Measurements from ENCODE around the gene KCNK7.

The KCNK7 gene

DNA sequence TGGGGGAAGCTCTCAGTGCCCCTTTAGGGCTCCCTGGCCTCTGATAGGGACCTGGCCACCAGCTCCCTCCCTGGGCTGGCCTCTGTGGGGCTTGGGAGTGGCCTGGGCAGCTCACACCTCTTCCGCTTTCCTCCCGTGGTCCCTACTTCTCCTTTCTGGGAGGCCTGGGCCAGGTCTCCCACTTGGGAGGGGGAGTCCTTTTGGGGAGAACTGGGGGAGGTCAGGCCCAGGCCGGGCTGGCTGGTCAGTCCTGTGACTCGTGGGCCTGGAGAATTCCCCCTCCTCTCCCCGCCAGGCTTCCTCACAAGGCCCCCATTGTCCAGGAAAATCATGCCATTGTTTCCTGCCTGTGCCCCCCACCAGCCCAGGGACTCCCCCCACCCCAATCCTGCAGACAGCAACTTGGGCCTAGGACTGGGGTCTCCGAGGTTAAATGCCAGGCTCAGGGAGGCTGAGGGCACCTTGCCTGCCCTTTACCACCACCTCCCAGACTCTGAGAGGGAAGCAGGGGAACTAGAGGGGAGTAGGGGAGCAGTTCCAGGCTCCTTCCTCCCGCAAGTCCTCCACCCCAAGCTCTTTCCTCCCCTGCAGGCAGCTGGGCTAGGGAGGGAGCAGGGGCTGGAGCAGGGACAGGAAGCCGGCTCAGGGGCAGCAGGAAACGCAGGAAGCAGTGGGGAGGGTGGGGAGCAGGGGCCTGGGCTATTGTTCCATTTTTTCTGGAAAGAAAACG, 15.6 kb upstream of the KCNK7 start:
- DNase-seq (ENCODE audit: low spot score) = no peak

DNA sequence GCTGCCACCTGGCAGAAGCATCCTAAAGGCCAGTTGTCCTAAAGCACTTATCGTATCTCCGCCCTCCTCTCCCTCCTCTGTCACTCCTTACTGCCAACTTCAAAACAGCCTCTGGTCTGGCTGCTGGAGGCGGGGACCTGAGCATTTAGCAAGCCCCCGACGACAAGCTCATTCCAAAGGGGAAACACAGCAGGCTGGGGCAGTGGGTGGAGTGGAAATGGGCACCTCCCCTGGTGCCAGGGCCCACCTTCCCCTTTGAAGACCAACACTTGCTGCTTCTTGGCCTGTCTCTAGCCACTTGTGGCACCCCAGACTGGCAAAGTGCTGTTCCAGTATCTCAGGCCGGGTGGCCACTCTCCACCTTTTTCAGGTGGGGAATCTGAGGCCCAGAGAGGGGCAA, 14.8 kb upstream of the KCNK7 start:
- no peak for DNase-seq (ENCODE audit: low spot score)

DNA sequence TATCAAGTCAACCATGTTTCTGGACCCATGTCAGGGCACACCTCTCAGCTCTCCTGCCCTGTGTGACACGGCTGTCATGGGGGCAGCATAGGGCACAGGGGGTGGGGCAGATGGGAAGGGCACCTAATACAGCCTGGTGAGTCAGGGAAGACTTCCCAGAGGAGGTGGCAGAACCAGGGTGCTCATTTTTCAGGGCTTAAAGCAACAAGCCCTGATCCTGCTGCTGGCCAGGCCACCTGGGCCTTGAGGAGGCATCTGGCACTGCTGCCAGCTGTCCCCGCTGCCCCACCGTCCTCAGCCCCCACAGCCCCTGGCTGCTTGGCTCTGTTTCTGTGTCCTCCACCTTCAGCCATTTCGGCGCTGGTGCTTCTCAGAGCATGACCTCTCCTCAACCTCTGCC, 14.1 kb upstream of the KCNK7 start:
- DNase-seq (ENCODE audit: low spot score) = no peak

DNA sequence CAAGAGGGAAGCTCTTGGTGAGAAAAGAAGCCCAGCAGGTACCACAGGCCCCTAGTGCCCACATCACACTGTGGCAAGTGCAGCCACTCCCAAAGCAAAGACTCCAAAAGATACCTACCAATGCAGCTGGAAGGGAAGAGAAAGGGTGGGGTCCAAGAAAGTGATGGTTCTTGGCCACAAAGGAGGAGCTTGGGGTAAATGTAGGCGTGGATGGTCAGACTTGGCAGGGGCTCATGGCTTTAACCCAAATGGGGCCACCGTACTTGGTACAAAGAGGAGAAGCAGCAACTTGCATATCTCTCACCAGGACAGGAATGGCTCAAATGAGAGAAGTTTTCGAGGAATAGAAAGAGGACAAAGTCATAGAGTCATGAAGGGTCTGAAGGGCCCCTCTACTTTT, 13.6 kb upstream of the KCNK7 start:
- no peak for DNase-seq (ENCODE audit: low spot score)

DNA sequence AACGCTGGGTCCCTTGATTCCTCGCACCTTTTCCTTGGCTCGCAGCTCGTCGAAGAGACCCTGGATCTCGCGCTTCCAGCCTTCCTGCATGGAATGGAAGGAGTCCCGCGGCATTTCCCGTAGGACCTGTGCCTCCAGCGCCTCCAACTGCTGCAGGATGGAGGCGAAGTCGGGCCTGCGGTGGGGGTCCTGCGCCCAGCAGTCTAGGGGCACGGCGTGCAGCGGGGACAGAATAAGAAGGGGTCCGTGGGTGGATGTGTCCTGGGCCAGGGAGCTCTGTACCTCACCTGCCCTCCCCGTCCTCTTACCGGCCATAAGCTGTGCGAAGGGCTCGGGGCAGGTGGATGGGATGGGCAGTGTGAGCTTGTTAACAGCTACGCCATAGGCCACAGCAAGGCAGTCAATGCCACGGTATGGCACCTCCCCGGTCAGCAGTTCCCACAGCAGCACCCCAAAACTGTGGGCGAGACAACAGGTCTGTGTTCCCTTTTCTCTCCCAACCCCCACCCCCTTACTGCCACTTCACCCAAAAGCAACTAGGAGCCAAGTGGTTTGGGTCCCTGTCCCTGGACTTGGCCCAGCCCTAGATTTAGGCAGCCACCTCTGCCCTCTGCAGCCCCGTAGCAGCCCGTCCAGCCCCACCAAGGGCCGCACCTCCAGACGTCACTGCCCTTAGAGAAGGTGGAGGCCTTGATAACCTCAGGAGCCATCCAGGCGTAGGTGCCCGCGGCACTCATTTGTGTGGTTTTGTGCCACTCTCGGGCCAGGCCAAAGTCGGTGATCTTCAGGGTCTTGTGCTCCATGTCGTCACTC, 12.2 kb upstream of the KCNK7 start:
- no peak for DNase-seq (ENCODE audit: low spot score)

DNA sequence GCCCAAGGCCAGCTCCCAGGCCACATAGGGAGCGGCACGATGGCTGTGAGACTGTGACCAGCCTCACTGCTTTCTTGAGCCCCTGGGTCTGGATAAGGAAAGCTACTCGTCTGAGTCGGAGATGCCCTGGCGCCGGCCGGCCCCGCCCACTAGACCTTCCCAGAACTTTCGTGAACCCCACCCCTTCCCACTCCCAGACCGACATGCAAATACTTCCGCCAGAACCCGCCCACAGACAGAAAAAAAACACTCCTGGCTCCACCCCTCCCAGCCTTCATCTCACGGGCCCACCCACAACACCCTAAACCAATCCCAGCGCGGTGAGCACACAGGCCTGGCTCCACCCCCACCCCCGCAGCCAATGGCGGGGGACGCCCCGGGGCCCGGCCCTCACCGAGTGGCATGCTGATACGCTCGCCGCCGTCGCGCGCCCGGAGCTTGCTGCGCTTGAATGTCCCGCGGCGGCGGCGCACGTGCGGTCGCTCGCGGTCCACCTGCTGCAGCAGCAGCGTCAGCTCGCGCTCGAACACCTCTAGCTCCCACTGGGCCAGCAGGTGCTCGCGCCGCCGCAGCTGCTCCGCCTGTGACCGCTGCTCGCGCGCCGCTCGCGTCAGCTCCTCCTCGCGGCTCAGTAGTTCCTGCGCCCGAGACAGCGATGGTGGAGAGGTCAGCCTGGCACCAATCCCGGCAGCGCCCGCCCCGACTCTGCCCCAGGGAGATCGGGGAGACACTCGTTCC, 11.4 kb upstream of the KCNK7 start:
- peak; percentile 98 for DNase-seq (ENCODE audit: low spot score)

DNA sequence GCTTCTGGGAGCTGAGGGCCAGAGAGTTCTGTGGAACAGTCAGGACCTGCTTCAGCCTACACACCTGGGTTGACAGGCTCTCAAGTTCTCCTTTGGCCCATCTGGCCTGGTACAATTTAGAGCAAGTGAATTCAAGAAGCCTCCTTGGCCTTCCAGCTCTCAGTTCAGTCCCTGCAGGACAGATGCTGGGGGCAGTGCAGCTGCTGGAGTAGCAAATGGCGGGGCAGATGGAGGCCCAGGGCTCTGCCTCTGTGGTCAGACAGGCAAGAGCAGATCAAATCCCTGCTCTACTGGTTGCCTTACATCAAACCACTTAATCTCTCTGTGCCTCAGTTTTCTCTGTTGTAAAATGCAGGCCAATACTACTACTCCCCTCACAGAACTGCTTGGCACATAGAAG, 8.7 kb upstream of the KCNK7 start:
- no peak for DNase-seq (ENCODE audit: low spot score)

DNA sequence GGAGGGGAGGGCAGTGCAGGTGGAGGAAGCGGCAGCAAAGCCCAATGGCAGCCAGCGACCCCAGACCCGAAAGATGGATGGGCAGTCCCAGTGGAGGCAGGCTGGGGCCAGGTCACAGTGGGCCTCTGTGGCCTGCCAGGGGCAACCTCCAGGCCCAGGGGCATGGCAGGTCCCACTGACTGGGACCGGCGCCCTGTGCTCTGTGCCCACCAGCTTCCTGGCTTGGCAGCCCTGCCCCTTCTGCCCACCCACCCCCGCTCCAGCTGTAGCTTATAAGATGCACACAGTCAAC, 4.3 kb upstream of the KCNK7 start:
- no peak for DNase-seq (ENCODE audit: low spot score)

DNA sequence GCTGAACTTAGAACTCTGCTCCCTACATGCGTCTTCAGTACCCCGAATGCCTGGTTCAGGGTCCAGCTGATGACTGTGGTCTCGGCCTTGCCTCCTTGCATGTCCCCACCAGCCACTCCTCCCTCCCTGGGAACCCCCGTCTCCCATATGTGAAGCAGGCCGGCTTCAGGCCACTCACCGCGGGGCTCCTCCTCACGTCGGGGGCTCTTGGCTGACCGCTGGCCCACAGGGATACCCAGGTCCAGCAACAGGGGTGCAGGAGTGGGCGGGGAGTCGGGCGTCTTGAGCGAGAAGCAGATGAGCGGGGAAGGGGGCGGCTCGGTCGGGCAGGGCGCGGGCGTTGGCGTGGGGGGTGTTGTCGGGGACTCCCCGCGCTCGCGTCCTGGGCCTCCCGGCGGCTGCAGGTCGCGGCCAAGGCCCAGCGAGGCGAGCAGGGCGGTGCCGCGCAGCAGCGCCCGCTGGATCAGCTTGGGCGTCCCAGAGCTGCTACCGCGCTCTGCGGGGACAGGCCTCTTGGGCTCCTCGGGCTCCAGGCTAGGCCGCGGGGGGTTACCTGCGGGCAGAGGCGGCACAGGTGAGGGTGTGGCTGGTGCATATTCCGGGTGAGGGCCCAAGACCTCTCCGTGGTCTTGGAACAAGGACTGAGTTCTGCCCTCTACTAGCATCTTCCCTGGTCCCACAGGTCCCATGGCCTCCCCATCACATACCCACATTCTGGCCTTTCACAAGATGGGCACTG, 3.8 kb upstream of the KCNK7 start:
- DNase-seq (ENCODE audit: low spot score) = no peak

DNA sequence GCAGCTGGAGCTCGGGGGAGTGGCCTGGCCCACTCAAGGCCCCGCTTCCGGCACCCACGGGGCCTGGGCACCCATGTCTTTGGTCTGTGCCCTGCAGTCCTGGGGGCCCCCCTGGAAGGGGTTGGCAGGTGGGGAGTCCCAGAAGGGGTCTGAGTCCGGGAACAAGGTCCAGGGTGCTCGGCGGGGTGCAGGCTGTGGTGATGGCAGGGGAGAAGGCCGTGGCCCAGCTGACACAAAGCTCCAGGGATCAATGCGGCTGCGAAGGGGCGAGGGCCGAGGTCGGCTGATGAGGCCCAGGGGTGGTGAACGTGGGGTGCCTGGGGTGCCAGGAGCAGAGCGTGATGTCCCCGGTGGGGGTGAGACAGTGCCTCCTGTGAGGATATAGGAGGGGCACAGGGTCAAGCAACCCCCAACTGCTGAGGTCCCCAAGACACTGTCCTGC, 2.7 kb upstream of the KCNK7 start:
- no peak for DNase-seq (ENCODE audit: low spot score)

DNA sequence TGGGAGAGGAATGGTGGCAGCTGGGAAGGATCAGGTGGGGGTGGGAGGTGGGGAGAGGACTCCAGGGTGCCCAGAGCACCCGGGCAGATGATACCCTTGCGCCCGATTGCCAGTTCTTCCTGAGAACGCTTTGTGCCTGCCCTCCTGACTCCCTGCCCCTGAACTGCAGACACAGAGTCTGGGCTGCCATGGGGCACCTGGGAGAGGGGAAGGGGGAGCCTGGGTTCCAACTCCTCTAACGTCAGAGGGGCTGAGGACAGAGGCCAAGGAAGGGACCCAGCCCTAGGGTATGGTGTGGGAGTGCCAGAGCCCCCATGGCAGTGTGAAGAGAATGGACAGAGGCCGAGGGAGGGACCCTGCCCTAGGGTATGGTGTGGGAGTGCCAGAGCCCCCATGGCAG, 920 bp upstream of the KCNK7 start:
- no peak for DNase-seq (ENCODE audit: low spot score)

DNA sequence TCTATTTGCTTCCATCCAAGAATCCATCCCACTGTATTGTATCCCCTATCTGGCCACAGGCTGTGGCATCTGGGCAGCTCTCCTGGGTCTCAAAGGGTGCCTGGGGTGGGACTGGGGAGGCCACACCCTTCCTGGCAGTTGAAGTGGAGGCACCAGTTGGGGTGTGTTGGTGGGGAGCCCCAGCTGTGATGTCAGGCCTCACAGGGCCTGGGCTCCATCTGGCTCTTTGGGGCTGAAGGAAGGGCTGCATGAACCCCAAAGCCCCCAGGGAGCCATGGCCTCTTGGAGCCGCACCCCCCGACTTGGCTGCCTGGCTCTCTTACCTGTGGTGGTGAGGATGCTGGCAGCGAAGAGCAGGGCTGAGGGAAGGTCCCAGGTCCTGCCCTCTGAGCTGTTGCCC, 469 bp downstream of the KCNK7 start:
- DNase-seq (ENCODE audit: low spot score) = no peak

DNA sequence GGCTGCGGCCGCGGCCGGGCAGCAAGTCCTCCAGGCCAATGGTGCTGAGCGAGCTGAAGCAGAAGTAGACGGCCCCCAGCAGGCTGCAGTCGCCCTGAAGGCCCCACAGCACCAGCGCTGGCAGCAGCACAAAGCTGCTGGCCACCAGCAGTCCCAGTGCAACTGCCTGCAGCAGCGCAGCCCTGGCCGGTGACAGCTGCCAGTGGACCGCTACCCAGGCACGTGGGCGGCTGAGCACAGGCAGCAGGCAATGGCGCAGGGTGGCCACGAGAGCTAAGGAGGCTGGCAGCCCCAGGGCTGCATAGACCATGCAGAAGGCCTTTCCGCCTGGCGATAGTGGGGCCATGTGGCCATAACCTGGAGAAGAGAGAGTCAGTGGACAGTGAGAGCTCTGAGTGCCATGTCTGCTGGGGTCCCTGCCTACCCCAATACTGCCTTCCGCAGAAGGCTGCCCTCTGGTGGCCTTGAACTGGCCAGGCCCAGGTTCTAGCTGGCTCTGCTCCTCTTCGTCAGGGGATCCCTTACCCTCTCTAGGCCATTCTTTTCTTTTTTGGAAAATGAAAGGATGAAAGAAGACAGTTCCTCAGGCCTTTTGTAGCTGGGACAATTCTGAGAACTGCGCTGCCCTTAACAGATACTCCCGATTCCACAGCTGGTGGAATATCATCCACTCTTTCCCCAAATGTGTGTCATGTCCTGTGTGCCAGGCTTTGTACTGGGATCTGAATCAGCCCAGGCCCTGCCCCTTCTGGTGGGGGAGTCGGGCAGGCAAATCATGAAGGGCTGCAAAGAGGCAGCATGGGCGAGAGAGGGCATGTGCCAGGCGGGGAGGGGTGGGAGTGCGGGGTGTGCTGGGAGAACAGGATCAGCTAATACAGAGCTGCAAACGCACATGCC, 1.8 kb downstream of the KCNK7 start:
- no peak for DNase-seq (ENCODE audit: low spot score)

DNA sequence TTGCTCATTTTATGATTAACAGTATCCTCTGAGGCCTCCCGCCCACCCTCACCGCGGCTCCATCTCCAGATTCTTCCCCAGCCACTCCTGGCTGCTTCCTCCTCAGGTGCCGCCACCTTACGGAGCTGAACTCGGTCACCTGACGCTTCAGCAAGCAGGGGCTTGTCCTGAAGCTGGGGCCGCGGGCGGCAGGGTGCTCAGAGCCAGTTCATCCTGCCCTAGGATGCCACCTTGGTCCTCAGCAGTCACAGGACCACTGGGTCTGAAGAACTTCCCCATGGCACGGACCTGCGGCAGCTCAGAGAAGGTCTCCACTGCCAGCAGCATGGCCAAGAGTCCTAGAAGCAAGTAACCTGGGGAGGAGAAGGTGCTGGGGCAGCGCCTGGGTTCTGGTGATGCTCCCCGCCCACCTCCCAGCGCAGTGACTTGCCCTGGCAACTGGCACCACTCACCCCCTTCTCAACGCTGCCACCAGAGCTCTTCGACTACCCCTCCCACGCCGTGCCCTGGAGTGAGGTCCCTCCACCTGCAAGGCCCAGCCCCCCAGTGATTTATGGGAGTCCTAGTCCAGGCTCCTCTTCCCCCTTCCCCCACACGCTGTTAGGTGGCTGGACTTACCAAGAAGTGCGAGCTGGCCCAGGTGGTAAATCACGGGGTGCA, 2.6 kb downstream of the KCNK7 start:
- no peak for DNase-seq (ENCODE audit: low spot score)

DNA sequence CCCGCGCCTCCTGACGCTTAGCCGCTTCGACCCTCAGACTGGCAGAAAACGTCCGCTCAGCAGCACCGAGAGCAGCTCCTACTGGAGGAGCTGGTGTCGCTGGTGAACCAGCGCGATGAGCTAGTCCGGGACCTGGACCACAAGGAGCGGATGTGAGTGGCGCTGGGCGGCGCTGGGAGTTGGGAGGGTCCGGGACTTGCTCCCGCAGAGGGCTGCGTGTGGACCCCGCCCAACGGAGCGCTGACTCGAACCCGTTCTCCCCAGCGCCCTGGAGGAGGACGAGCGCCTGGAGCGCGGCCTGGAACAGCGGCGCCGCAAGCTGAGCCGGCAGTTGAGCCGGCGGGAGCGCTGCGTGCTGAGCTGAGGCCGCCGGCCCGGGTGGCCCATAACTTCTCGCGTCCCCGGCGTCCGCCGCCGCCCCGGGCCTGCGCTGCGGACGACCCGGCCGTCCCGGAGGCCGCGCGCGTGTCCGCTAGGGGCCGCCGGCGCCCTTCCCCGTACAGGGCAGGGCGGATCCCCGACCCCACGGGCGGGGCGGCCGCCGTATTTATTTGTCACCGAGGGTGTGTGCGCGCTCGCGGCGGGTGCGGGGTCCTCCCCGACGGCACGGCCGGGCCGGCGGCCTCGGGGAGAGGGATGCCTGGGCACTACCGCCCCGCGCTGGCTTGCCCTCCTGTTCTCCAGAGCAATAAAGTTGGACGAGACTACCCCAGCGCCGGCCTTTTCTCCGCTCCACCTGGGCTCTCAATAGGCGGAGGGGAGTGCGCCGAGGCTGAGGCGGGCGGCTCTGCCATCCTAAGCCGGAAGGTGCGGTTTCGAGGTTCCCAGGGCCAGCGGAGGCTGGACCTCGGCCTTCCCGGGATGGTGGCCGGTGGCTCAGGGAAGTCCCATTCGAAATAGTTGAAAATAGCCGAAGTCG, 3.4 kb downstream of the KCNK7 start:
- DNase-seq (ENCODE audit: low spot score) = no peak

DNA sequence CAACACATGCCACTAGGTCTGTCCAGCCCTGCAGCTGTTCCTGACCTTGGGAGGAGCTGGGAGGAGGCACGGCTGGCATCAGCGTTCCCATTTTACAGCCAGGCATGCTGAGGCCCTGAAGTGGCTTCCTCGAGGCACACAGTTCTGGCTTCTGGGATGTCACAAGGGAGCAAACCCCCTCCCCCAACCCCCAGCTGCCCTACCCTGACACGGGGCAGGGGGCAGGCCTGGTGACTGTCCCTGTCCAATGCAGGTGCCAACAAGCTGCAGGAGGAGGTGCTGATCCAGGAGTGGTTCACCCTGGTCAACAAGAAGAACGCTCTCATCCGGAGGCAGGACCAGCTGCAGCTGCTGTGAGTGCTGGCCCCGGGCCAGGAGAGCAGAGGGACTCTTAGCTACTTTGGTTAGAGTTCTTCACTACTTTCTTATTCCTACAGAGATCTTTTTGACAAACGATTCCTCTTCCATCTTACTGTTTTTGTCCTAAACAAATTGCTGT, 5.3 kb downstream of the KCNK7 start:
- DNase-seq (ENCODE audit: low spot score) = no peak

DNA sequence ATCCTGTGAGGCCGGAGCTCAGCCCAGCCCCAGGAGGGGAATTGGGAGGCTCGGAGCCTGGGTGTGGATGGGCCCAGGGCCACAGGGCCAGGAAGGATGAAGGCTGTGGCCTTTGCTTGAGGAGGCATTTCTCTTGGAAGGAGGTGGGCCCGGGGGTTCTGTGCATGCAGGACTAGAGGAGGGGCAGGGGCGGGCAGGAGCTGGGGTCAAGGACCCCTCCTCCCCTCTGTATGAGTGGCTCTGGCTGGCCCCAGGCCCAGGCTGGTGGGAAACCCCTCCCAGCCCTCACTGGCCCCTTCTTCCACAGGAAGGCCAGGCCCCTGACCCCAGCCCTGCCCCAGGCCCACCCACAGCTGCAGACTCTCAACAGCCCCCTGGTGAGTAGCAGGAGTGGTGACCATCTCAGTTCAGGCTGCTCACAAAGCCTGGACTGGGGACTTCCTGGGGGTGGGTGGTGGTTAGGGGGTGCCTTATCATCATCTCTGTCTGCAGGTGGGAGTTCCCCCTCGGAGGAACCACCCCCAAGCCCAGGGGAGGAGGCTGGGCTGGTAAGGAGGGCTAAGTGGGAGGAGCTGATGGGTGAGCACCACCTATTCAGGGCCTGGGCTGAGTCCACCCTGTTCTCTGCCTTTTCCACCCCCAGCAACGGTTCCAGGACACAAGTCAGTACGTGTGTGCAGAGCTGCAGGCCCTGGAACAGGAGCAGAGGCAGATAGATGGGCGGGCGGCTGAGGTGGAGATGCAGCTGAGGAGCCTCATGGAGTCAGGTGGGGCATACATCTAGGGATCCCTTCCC, 6.0 kb downstream of the KCNK7 start:
- DNase-seq (ENCODE audit: low spot score) = no peak

DNA sequence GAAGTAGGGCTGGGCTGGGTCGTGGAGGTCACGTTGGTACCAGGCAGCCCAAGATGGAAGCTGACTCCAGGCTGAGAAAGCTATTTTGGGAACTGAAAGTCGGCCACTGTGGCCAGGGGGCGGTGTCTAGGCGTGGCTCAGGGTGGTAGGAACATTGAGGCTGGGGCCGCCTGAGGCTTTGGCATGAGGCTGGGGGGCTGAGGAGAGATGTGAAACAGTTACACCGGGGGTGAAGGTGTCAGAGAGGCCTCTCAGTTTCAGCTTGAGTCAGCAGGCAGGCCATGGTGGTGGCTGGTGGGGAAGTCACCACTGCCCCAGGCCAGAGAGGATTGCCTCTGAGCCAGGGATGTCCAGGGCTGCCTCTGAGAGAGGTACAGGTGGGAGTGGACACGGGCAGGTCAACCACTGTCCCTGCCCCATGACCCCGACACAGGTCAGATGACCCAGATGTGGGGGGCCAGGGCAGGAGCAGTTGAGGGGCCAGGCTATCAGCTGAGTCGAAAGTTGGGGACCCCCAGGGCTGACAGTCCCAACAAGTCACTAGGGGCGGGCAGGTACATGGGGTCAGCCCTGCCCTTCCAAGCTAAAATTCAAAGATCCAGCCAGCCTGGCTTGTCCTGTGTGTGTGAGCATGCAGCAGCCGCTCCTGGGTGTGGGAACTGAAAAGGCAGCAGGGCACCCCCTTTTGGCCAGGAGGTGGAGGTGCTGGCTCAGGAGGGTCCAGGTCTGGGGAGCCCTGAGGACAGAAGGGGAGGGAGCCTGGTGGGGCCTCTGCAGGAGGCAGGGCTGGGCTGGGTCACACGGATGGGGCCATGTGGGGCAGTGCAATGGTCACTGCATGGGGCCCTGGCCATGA, 7.2 kb downstream of the KCNK7 start:
- DNase-seq (ENCODE audit: low spot score) = peak; percentile 62

Data from SW480 (cell line).